ENCODE data around the gene SLC35F4. TPM values are rescaled to one million over a fixed set of nuclear protein-coding genes. Genes with fewer than 3 reads are reported as not detected.

The SLC35F4 gene
- total RNA-seq, 1 donor from 2014 or later, result 0.14 TPM

DNA sequence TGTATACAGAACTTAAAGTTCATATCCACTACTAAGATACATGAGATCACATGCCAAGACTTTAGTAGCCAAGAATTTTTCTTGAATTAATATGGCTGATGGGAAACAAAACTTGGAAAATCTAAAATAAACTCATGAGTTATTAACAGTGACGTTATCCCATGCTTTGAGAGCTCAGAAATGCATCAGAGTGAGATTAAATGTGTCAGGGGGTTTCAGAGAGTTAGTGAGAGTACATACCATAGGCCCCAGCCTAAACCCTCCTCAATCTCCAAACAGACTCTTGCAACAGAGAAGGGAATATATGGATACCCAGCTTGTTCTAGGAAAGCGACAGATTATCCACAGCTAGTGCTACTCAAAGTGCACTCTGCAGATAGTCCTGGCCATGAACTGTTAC is 19.3 kb downstream of the SLC35F4 start:
- no peaks in the 10 kb centered on the region for H3K36me3 Mint-ChIP-seq (ENCODE audit: insufficient read depth)
- TF ChIP-seq CTCF (IDR thresholded peaks at IDR 0.05; ENCODE audit: unreplicated experiment), result no peak
- no peaks in the 10 kb centered on the region for H3K4me1 Mint-ChIP-seq (ENCODE audit: low read depth)
- H3K9me3 Mint-ChIP-seq (ENCODE audit: low read depth), result no peaks in the 10 kb centered on the region
- H3K27ac Mint-ChIP-seq, result no peak overlapping the region
- no peak overlapping the region for H3K4me3 Mint-ChIP-seq (ENCODE audit: low read depth)
- peaks cover 19% of the 10 kb centered on the region for H3K27me3 Mint-ChIP-seq
- no peak for DNase-seq (ENCODE audit: low spot score, unreplicated experiment)

DNA sequence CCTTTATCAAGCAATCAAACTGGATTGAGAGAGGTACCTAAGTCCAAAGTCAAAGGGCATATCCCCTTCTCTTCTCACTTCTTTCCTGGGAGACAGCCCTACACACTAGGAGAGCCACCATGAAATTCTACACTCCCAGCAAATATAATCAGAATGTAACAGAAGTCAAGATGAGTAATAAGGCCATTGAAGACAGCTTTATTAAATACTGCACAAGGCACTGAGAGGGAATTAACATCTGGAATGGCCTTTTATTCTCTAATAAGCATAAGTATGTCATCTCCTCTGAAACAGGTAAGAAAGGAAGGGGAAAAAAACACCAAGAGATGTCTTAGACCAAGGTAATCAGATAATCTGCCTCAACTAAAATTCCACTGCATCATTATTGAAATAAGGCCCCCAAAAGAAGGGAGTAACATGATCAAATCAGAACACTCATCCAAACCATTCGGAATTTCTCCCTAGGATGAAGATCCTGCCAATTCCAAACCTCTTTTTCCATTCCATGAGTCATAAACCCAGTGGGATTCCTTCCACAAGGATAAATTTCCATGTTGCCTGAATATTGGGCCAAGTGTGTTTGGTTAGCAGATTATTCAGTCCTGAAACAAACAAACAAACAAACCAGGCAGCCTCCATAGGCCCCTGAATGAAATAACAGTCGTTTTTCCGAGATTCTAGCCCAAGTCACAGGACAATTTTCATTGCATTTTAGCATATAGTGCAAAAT is 19.9 kb downstream of the SLC35F4 start:
- H3K9me3 Mint-ChIP-seq (ENCODE audit: low read depth), result no peaks in the 10 kb centered on the region

DNA sequence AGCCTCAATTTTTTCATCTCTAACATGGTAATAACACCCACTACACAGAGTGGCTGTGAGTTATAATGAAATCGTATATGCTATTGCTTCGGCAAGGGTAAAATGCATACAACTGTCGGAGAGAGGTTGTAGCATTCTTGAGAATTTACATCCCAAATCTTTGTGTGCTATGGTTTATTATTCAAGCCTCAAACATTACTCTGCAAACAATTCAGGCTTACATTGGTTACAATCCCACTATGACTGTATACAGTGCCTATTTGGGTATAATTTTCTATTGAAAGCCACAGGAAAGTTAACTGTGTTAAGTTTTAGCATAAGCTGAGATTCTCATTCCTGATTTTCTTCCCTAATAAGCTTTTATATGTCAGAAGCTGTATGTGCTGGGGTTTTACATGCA is 20.6 kb downstream of the SLC35F4 start:
- peaks cover 22% of the 10 kb centered on the region for H3K27me3 Mint-ChIP-seq

More for the DNA sequence above, 19.9 kb downstream of the SLC35F4 start:
- Mint-ChIP-seq H3K4me1 (ENCODE audit: low read depth) (no peaks in the 10 kb centered on the region), H3K27me3 (peaks cover 20% of the 10 kb centered on the region), H3K27ac (no peak overlapping the region), H3K4me3 (ENCODE audit: low read depth) (no peak overlapping the region), H3K36me3 (ENCODE audit: insufficient read depth) (no peaks in the 10 kb centered on the region)
- DNase-seq (ENCODE audit: low spot score, unreplicated experiment), result no peak
- TF ChIP-seq CTCF (IDR thresholded peaks at IDR 0.05; ENCODE audit: unreplicated experiment), result no peak

DNA sequence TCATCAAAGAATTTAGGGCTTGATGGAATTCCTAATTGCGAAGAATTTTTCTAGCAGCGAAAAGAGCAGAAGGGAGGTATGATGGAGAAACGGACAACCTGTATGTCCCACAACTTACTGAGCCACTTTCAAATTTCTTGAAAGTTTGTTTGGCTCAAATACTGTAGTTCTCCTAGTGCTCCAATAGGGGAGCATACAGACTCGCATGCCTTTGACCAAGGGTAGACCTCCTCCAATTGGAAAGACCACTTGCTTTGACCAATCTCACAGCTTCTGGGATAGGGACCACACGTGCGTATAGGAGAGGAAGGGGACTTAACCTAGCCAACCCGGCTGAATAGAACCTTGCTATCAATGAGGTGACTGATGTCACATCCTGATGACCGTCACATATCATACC is 28.6 kb downstream of the SLC35F4 start:
- Mint-ChIP-seq H3K27me3 (peaks cover 3% of the 10 kb centered on the region), H3K4me1 (ENCODE audit: low read depth) (no peaks in the 10 kb centered on the region), H3K9me3 (ENCODE audit: low read depth) (no peaks in the 10 kb centered on the region)

More for the DNA sequence above, 20.6 kb downstream of the SLC35F4 start:
- Mint-ChIP-seq H3K27ac (no peak overlapping the region), H3K36me3 (ENCODE audit: insufficient read depth) (no peaks in the 10 kb centered on the region), H3K9me3 (ENCODE audit: low read depth) (no peaks in the 10 kb centered on the region), H3K4me1 (ENCODE audit: low read depth) (no peaks in the 10 kb centered on the region), H3K4me3 (ENCODE audit: low read depth) (no peak overlapping the region)
- no peak for TF ChIP-seq CTCF (IDR thresholded peaks at IDR 0.05; ENCODE audit: unreplicated experiment)
- DNase-seq (ENCODE audit: low spot score, unreplicated experiment), result no peak

DNA sequence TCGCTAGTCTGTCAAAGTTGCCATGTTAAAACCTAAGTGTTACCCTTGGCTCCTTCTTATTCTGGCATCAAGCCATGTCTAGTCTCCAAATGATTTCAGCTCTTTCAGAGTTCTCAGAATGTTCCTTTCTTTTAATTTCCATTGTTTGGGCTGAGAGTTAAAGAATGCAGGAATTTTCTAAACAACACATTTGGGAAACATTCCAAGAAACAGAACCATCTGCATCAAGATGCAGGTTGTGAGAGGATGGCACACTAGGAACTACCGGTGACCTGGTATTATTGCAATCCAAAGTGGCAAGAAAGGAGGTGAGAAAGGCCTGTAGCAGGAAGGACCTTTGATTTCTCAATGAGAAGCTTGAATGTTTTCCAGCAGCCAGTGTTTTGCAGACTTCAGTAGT is 30.1 kb downstream of the SLC35F4 start:
- TF ChIP-seq CTCF (IDR thresholded peaks at IDR 0.05; ENCODE audit: unreplicated experiment), result no peak
- peaks cover 5% of the 10 kb centered on the region for H3K27me3 Mint-ChIP-seq
- no peak overlapping the region for H3K4me3 Mint-ChIP-seq (ENCODE audit: low read depth)
- no peaks in the 10 kb centered on the region for H3K36me3 Mint-ChIP-seq (ENCODE audit: insufficient read depth)
- no peak overlapping the region for H3K27ac Mint-ChIP-seq
- H3K9me3 Mint-ChIP-seq (ENCODE audit: low read depth), result no peaks in the 10 kb centered on the region
- no peak for DNase-seq (ENCODE audit: low spot score, unreplicated experiment)
- H3K4me1 Mint-ChIP-seq (ENCODE audit: low read depth), result no peaks in the 10 kb centered on the region

More for the DNA sequence above, 28.6 kb downstream of the SLC35F4 start:
- Mint-ChIP-seq H3K27ac (no peak overlapping the region), H3K36me3 (ENCODE audit: insufficient read depth) (no peaks in the 10 kb centered on the region), H3K4me3 (ENCODE audit: low read depth) (no peak overlapping the region)
- no peak for DNase-seq (ENCODE audit: low spot score, unreplicated experiment)
- TF ChIP-seq CTCF (IDR thresholded peaks at IDR 0.05; ENCODE audit: unreplicated experiment), result no peak
